ENCODE measurements around the gene LRP1-AS. TPM values are rescaled to one million over a fixed set of nuclear protein-coding genes. Genes with fewer than 3 reads are reported as not detected.

Gene LRP1-AS
- total and polyA plus RNA-seq, 7 donors, result not detected

DNA sequence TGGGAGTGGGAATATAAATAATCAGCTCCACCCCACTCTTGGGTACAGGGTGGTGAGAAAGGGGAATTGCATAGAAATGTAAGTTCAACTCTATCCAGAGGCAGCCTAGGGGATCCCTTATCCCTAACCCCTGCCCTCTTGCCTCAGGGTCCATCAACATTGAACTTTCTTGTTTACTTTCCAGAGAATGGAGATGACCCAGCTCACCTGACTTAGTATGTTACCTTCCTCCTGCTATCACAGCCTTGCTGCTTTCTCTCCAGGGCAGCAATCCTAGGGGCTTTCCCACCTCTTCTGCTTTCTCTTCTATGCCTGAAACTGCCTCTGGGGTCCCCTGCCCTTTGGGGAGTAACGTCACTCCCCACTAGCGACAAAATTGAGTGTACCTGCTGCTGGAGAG, 16.5 kb downstream of the LRP1-AS start:
- intact Hi-C loops (cut with DNase I), result no loop called here
- DNase-seq, result no peak
- Histone ChIP-seq H3K36me3 (no peaks in the 10 kb centered on the region), H3K4me3 (peak overlapping the region in 3 of 4 donors; percentile 71 to 93 (median 89)), H3K4me1 (peaks cover 0 to 76% (median 70%) of the 10 kb centered on the region in 4 donors), H3K27me3 (no peaks in the 10 kb centered on the region), H3K27ac (peak overlapping the region; percentile 92 to 99 (median 98)), H3K9me3 (no peaks in the 10 kb centered on the region)
- 61 to 66% methylated on average over 2 of the region's 2 CpGs for WGBS, 2 donors
- TF ChIP-seq POLR2AphosphoS5 (IDR thresholded peaks at IDR 0.05), result no peak
- no peak for TF ChIP-seq EP300 (IDR thresholded peaks at IDR 0.05)

DNA sequence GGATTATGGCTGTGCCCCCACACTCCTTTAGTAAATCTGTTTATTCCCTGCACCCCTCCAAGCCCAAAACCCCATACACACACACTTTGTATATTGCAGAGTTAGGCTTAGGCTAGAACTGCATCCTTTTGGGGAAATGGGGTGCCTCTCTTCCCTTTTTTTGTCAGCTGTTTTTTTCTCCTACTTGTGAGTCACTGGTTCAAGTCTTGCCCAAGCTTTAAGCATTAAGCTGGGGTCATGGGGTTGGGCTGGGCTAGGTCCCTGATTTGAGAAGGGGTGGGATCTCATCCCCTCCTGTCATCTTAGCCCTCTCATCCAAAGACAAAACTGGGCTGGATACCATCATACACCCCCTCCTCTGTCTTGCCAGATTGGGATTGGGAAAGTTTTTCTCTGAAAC, 17.5 kb downstream of the LRP1-AS start:
- Histone ChIP-seq H3K4me3 (peak overlapping the region; percentile 68 to 93 (median 80)), H3K36me3 (no peaks in the 10 kb centered on the region), H3K27ac (peak overlapping the region; percentile 92 to 99 (median 98)), H3K27me3 (no peaks in the 10 kb centered on the region), H3K4me1 (peaks cover 0 to 66% (median 59%) of the 10 kb centered on the region in 4 donors), H3K9me3 (no peaks in the 10 kb centered on the region)
- TF ChIP-seq POLR2A (IDR thresholded peaks at IDR 0.05) (no peak), EP300 (IDR thresholded peaks at IDR 0.05) (no peak), CTCF (IDR thresholded peaks at IDR 0.05) (no peak), POLR2AphosphoS5 (IDR thresholded peaks at IDR 0.05) (peak in 3 of 4 donors; percentile 18 to 37 (median 23))
- intact Hi-C loops (cut with DNase I), result loop anchor here (5.0 kb wide), 1 partner anchor 58 kb away; no protein-coding TSS in a partner anchor
- peak; percentile 88 for DNase-seq

DNA sequence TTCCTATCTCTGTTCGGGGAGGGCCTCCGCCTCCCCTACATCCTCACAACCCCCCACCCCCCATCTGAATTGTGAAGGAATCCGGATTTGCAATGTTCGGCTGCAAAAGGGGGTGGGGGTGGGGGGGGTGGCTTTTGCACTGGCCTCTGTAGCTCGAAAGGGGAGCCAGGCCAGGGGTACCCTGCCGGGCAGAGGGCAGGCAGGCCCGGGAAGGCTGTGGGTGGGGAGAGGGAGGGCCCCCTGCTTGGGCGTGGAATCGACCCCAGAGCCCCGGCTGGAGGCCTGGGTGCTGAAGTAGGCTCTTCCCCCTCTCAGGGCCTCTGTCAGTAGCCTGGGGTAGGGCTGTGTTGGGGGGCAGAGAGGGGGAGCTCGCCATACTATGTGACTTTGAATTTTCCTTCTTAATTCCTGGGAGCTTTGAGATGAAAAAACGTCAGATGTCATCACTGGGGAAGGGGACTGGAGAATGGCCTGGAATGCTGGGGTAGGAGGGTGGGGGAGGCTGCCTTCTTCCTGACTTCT, 18.0 kb downstream of the LRP1-AS start:
- TF ChIP-seq CTCF (IDR thresholded peaks at IDR 0.05) (no peak), POLR2AphosphoS5 (IDR thresholded peaks at IDR 0.05) (no peak), POLR2A (IDR thresholded peaks at IDR 0.05) (no peak), EP300 (IDR thresholded peaks at IDR 0.05) (no peak)
- DNase-seq, result peak; percentile 73
- H3K27me3 ChIP-seq, result no peaks in the 10 kb centered on the region
- peaks cover 0 to 61% (median 54%) of the 10 kb centered on the region in 4 donors for H3K4me1 ChIP-seq
- H3K4me3 ChIP-seq, result peak overlapping the region; percentile 68 to 93 (median 80)
- peak overlapping the region; percentile 92 to 99 (median 98) for H3K27ac ChIP-seq
- intact Hi-C loops (cut with DNase I), result loop anchor here (5.0 kb wide), 1 partner anchor 57 kb away; no protein-coding TSS in a partner anchor
- H3K36me3 ChIP-seq, result no peaks in the 10 kb centered on the region
- 10 to 21% methylated on average over 12 of the region's 12 CpGs for WGBS, 2 donors
- H3K9me3 ChIP-seq, result no peaks in the 10 kb centered on the region

- Histone ChIP-seq H3K9me3 (no peaks in the 10 kb centered on the region), H3K27ac (peak overlapping the region; percentile 92 to 99 (median 98)), H3K4me3 (peak overlapping the region; percentile 68 to 93 (median 80)), H3K27me3 (no peaks in the 10 kb centered on the region), H3K4me1 (peaks cover 0 to 54% (median 47%) of the 10 kb centered on the region in 4 donors), H3K36me3 (no peaks in the 10 kb centered on the region)
- intact Hi-C loops (cut with DNase I), result loop anchor here (5.0 kb wide), 1 partner anchor 56 kb away; no protein-coding TSS in a partner anchor
- DNase-seq, result peak; percentile 72
- TF ChIP-seq POLR2A (IDR thresholded peaks at IDR 0.05) (no peak), CTCF (IDR thresholded peaks at IDR 0.05) (no peak), POLR2AphosphoS5 (IDR thresholded peaks at IDR 0.05) (no peak), EP300 (IDR thresholded peaks at IDR 0.05) (no peak)
- WGBS, 2 donors, result 2 to 4% methylated on average over 35 of the region's 35 CpGs
These were observed 18.7 kb downstream of the LRP1-AS start for GRCh38 chr12:57128519-57129247.

All from sigmoid colon (tissue), 7 donors.